ENCODE data around the gene MINDY4. TPM values are rescaled to one million over a fixed set of nuclear protein-coding genes. Genes with fewer than 3 reads are reported as not detected.

The MINDY4 gene
- total and polyA plus RNA-seq, 10 of the 15 experiments (the other 5 are each of a cell fraction or from before 2014, with no cell fraction given), result 0.10 to 0.90 (median 0.40) TPM

DNA sequence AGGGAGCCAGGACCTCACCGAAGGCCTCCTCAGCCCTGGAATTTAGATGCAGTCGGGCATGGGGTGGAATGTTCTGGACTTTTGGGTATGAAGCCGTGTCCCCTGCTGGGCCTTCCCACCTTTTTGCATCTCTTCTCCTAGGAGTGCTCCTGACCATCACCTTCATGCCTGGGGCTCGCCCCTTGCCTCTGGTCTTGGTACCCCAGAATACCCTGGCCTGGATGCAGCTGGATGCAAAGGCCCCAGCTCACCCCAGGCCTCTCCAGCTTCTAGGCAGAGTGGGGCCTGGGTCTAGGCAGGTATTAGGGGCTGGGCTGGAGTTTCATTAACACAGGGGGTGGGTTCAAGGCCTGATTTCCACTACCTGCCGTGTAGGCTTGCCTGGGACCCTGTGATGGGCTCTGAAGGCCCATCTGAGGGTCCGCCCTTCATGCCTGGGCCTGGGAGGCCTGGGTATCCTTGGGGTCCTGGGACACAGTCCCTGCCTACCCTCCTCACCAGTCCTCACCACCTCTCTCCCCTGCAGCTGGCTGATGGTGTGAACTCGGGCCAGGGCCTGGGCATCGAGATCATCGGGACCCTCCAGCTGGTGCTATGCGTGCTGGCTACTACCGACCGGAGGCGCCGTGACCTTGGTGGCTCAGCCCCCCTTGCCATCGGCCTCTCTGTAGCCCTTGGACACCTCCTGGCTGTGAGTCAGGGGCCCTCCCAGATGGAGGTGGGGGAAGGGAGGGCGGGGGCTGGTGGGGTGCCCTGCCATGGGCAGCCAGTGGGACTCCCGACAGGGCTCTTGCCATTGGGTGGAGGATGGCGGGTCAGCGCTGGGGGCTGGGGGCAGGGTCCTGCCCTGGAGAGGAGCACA lies 150.6 kb downstream of the MINDY4 start:
- ATAC-seq, result no peak
- no peak for FAIRE-seq
- Histone ChIP-seq H4K20me1 (ENCODE audit: control insufficient read depth, insufficient read depth) (no peaks in the 10 kb centered on the region), H3K79me2 (ENCODE audit: control insufficient read depth, insufficient read depth, low read length) (no peaks in the 10 kb centered on the region), H3K27ac (ENCODE audit: control insufficient read depth, insufficient read depth) (no peak overlapping the region), H3K9me3 (replicated peaks; ENCODE audit: control insufficient read depth, insufficient read depth, low read length) (no peaks in the 10 kb centered on the region), H3K36me3 (ENCODE audit: control insufficient read depth in 2 of 2, insufficient read depth in 2 of 2, low read length in 1 of 2) (no peaks in the 10 kb centered on the region), H2AFZ (ENCODE audit: control insufficient read depth, low read depth, low read length) (no peak overlapping the region), H3K4me2 (ENCODE audit: control insufficient read depth, insufficient read depth) (no peak overlapping the region), H3K4me1 (ENCODE audit: control insufficient read depth, insufficient read depth, low read length) (no peaks in the 10 kb centered on the region), H3K27me3 (replicated peaks in 1 of 2; ENCODE audit: control insufficient read depth in 2 of 2, insufficient read depth in 2 of 2, low read length in 1 of 2) (no peaks in the 10 kb centered on the region; a peak in 1 of 4 replicates), H3K4me3 (no peak overlapping the region), H3K9ac (ENCODE audit: control insufficient read depth, insufficient read depth, low read length) (no peak overlapping the region)
- intact Hi-C loops (cut with micrococcal nuclease; ENCODE audit: unreplicated experiment), result no loop called here
- POLR2A ChIA-PET, result no interaction called here
- in situ Hi-C loops (cut with MboI), result no loop called here
- BruUV-seq (replicated peaks), result no TSS peak
- RAD21 ChIA-PET (ENCODE audit: unreplicated experiment), result no interaction called here
- CTCF ChIA-PET, result interaction anchor here (2.0 kb wide), 1 partner anchor 16 kb away, joined by 7 read pairs; no protein-coding TSS in a partner anchor
- SMC1A ChIA-PET (ENCODE audit: uncharacterized antibody, unreplicated experiment), result interaction anchor here (1.0 kb wide), 1 partner anchor 200 kb away, joined by 3 read pairs; no protein-coding TSS in a partner anchor
- TF ChIP-seq STAT1 (conservative IDR thresholded peaks at IDR 0.05) (no peak), PAX8 (IDR thresholded peaks at IDR 0.05) (no peak), STAT3 (IDR thresholded peaks at IDR 0.05; ENCODE audit: low read depth, low read length) (no peak)
- TF ChIP-seq, protein P1, sequence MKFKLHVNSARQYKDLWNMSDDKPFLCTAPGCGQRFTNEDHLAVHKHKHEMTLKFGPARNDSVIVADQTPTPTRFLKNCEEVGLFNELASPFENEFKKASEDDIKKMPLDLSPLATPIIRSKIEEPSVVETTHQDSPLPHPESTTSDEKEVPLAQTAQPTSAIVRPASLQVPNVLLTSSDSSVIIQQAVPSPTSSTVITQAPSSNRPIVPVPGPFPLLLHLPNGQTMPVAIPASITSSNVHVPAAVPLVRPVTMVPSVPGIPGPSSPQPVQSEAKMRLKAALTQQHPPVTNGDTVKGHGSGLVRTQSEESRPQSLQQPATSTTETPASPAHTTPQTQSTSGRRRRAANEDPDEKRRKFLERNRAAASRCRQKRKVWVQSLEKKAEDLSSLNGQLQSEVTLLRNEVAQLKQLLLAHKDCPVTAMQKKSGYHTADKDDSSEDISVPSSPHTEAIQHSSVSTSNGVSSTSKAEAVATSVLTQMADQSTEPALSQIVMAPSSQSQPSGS (IDR thresholded peaks at IDR 0.05; ENCODE audit: low read length), result no peak
- TF ChIP-seq, protein P2, sequence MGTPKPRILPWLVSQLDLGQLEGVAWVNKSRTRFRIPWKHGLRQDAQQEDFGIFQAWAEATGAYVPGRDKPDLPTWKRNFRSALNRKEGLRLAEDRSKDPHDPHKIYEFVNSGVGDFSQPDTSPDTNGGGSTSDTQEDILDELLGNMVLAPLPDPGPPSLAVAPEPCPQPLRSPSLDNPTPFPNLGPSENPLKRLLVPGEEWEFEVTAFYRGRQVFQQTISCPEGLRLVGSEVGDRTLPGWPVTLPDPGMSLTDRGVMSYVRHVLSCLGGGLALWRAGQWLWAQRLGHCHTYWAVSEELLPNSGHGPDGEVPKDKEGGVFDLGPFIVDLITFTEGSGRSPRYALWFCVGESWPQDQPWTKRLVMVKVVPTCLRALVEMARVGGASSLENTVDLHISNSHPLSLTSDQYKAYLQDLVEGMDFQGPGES (IDR thresholded peaks at IDR 0.05), result no peak
- 62% methylated on average over 18 of the region's 19 CpGs for WGBS (ENCODE audit: insufficient coverage, insufficient replicate concordance, low lambda C conversion rate, missing lambda C conversion rate)
- no peak for DNase-seq (ENCODE audit: low read depth, low spot score)
